ENCODE measurements around the gene KLF6. TPM values are rescaled to one million over a fixed set of nuclear protein-coding genes. Genes with fewer than 3 reads are reported as not detected.

KLF6 gene
- total RNA-seq, 1 experiment from 2014 or later = 70.1 TPM

DNA sequence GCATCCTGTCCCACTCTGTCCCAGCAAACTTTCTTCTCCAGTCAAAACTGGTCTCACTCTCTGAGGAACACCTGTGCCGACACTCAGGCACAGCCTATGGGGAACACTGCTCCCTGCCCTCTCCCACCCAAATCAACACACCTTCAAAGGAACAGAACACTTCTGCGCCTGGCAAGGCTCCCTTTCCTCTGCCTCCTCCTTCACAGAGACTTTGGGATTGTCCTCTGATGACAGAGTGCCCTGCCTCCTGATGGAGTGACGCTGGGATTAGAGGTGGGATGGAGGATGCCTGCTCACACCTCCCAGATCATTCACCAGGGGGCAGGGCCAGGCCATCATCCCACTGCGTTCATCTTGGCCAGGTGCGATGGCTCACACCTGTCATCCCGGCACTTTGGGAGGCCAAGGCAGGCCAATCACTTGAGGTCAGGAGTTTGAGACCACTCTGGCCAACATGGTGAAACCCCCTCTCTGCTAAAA lies 26.5 kb downstream of the KLF6 start:
- H3K36me3 ChIP-seq (ENCODE audit: insufficient read depth, low read length, poor library complexity, severe bottlenecking) = no peaks in the 10 kb centered on the region
- no peaks in the 10 kb centered on the region for H3K27me3 ChIP-seq (replicated peaks; ENCODE audit: insufficient read depth, low read depth, low read length, poor library complexity)
- intact Hi-C loops (cut with micrococcal nuclease; ENCODE audit: unreplicated experiment) = no loop called here
- TF ChIP-seq, protein P1, sequence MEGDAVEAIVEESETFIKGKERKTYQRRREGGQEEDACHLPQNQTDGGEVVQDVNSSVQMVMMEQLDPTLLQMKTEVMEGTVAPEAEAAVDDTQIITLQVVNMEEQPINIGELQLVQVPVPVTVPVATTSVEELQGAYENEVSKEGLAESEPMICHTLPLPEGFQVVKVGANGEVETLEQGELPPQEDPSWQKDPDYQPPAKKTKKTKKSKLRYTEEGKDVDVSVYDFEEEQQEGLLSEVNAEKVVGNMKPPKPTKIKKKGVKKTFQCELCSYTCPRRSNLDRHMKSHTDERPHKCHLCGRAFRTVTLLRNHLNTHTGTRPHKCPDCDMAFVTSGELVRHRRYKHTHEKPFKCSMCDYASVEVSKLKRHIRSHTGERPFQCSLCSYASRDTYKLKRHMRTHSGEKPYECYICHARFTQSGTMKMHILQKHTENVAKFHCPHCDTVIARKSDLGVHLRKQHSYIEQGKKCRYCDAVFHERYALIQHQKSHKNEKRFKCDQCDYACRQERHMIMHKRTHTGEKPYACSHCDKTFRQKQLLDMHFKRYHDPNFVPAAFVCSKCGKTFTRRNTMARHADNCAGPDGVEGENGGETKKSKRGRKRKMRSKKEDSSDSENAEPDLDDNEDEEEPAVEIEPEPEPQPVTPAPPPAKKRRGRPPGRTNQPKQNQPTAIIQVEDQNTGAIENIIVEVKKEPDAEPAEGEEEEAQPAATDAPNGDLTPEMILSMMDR (conservative IDR thresholded peaks at IDR 0.05; ENCODE audit: low read depth, low read length) = no peak
- no peak for TF ChIP-seq EZH2 (IDR thresholded peaks at IDR 0.05; ENCODE audit: borderline replicate concordance, low read depth, low read length, poor library complexity, severe bottlenecking)
- H3K9me3 ChIP-seq (ENCODE audit: low read depth, low read length, poor library complexity, severe bottlenecking) = no peaks in the 10 kb centered on the region
- ChIA-PET POLR2A (ENCODE audit: low non-redundant PET) (no interaction called here), CTCF (no interaction called here)
- H3K4me1 ChIP-seq (ENCODE audit: insufficient read depth, low read length, poor library complexity, severe bottlenecking) = no peaks in the 10 kb centered on the region
- no peak for DNase-seq (ENCODE audit: low spot score)
- no TSS peak for BruUV-seq (replicated peaks)
- H3K27ac ChIP-seq (ENCODE audit: low read depth, low read length, poor library complexity, severe bottlenecking) = no peak overlapping the region
- no peak overlapping the region for H3K4me3 ChIP-seq (ENCODE audit: low read depth, low read length, poor library complexity, severe bottlenecking)

DNA sequence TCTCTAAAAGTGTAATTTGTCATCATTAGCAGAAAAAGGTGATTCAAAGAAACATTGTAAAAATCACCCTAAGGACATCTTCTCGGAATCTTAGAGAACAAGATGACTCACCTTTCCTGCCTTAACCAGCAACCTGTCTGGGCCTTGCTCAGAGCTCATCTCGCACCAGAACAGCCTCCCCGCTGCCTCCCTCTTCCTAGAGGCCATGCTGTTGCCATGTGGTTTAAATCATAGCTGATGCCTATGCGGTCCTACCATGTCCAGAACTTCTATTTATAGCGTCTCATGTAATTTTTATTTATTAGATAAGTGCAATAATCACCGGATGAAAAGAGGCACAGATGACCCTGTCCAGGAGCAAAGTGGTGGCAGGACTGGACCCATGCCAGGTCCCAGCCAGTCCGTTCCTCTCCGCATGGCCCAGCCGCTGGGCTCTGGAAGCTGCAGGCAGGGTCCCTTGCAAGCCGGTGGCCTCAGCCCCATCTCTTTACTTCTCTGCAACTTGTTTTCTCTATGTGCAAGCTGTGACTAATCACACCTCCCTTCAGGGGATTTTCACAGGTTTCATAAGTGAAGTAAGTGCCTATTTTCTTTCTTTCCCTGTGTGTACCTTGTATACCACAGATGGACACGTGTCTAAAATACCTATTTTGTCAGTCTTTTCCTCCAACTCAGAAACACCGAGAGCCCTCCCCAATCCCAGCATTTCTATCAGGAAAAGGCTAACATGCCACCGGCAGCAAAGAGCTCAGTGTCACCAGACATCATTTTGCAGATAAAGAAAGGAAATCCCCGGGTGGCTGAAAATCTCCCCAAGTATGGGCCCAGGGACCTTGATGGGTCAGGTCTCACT lies 27.1 kb downstream of the KLF6 start:
- H3K27me3 ChIP-seq (replicated peaks; ENCODE audit: insufficient read depth, low read depth, low read length, poor library complexity) = no peaks in the 10 kb centered on the region
- H3K36me3 ChIP-seq (ENCODE audit: insufficient read depth, low read length, poor library complexity, severe bottlenecking) = no peaks in the 10 kb centered on the region
- no peak overlapping the region for H3K4me3 ChIP-seq (ENCODE audit: low read depth, low read length, poor library complexity, severe bottlenecking)
- H3K9me3 ChIP-seq (ENCODE audit: low read depth, low read length, poor library complexity, severe bottlenecking) = no peaks in the 10 kb centered on the region
- intact Hi-C loops (cut with micrococcal nuclease; ENCODE audit: unreplicated experiment) = no loop called here
- DNase-seq (ENCODE audit: low spot score) = no peak
- no TSS peak for BruUV-seq (replicated peaks)
- TF ChIP-seq, protein P1 (conservative IDR thresholded peaks at IDR 0.05; ENCODE audit: low read depth, low read length) = no peak
- TF ChIP-seq EZH2 (IDR thresholded peaks at IDR 0.05; ENCODE audit: borderline replicate concordance, low read depth, low read length, poor library complexity, severe bottlenecking) = no peak
- CTCF ChIA-PET = no interaction called here
- H3K4me1 ChIP-seq (ENCODE audit: insufficient read depth, low read length, poor library complexity, severe bottlenecking) = no peaks in the 10 kb centered on the region
- no peak overlapping the region for H3K27ac ChIP-seq (ENCODE audit: low read depth, low read length, poor library complexity, severe bottlenecking)
- POLR2A ChIA-PET (ENCODE audit: low non-redundant PET) = no interaction called here

DNA sequence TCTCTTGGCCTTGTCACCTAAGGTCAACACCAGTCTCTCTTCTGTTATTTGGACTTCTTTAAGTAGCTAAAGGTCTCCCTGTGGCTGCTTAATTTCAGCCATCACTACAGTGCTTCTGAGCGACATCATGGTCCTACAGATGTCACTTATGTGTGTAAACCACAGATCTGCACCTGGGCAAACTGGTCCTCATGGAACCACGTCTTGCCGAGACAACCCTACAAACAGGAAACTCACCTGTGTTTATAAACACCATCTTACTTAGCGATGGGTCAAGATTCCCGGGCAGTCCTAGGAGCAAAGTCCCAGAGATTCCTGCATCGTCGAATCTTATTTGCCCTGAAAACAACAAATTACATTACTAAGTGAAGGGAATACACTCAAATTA lies 27.8 kb downstream of the KLF6 start:
- no peaks in the 10 kb centered on the region for H3K27me3 ChIP-seq (replicated peaks; ENCODE audit: insufficient read depth, low read depth, low read length, poor library complexity)
- H3K9me3 ChIP-seq (ENCODE audit: low read depth, low read length, poor library complexity, severe bottlenecking) = no peaks in the 10 kb centered on the region
- CTCF ChIA-PET = no interaction called here
- no peak overlapping the region for H3K27ac ChIP-seq (ENCODE audit: low read depth, low read length, poor library complexity, severe bottlenecking)
- BruUV-seq (replicated peaks) = no TSS peak
- no peak for DNase-seq (ENCODE audit: low spot score)
- H3K36me3 ChIP-seq (ENCODE audit: insufficient read depth, low read length, poor library complexity, severe bottlenecking) = no peaks in the 10 kb centered on the region
- H3K4me3 ChIP-seq (ENCODE audit: low read depth, low read length, poor library complexity, severe bottlenecking) = no peak overlapping the region
- intact Hi-C loops (cut with micrococcal nuclease; ENCODE audit: unreplicated experiment) = no loop called here
- H3K4me1 ChIP-seq (ENCODE audit: insufficient read depth, low read length, poor library complexity, severe bottlenecking) = no peaks in the 10 kb centered on the region
- POLR2A ChIA-PET (ENCODE audit: low non-redundant PET) = no interaction called here
- TF ChIP-seq EZH2 (IDR thresholded peaks at IDR 0.05; ENCODE audit: borderline replicate concordance, low read depth, low read length, poor library complexity, severe bottlenecking) = no peak
- TF ChIP-seq, protein P1 (conservative IDR thresholded peaks at IDR 0.05; ENCODE audit: low read depth, low read length) = no peak

Data from A673 (cell line).